Prostate gland (tissue), 2 donors: ENCODE data around the gene PLCG1. TPM values are rescaled to one million over a fixed set of nuclear protein-coding genes. Genes with fewer than 3 reads are reported as not detected.
A peak's percentile ranks its signal among the peaks of the same experiment; 100 is the strongest.

ENCODE experiments used
- DNase-seq: peaks from one replicate; pipeline ENCODE4 v3.0.0-alpha.2; 2019; ENCODE audit warnings: low spot score
- H3K27ac ChIP-seq, 2 donors: fragments of 200-600 bp; sonication (generic); 2 replicates each; pipeline ENCODE4 v1.5.1; 2017 to 2019
- H3K27me3 ChIP-seq: fragments of 200-600 bp; sonication (generic); replicated peaks from 2 replicates; pipeline ENCODE4 v1.5.1; 2019; ENCODE audit not compliant: insufficient read depth
- H3K36me3 ChIP-seq, 2 donors: fragments of 200-600 bp; sonication (generic); 1 replicate in 1 of 2; 2 replicates in 1 of 2; pipeline versions ENCODE4 v1.5.1 to v1.8.1; 2017 to 2019
- H3K4me1 ChIP-seq: fragments of 200-600 bp; sonication (generic); replicated peaks from 2 replicates; pipeline ENCODE4 v1.5.1; 2019
- H3K4me3 ChIP-seq, 2 donors: fragments of 200-600 bp; sonication (generic); 2 replicates each; pipeline ENCODE4 v1.5.1; 2017 to 2019
- H3K9me3 ChIP-seq: fragments of 200-600 bp; sonication (generic); 2 replicates; pipeline ENCODE4 v1.5.1; 2017
- CTCF ChIP-seq, 4 experiments: fragments of 200-600 bp in 2 of 4; fragments of 450-650 bp in 2 of 4; sonication (generic) in 2 of 4; IDR thresholded peaks; 1 replicate in 3 of 4; 2 replicates in 1 of 4; pipeline ENCODE4 v1.5.1; 2016 to 2019; ENCODE audit warnings: antibody characterized with exemption in 4 of 4, mild to moderate bottlenecking in 2 of 4, moderate library complexity in 2 of 4
- POLR2A ChIP-seq: fragments of 450-650 bp; IDR thresholded peaks from one replicate; pipeline ENCODE4 v1.6.1; 2016; ENCODE audit warnings: antibody characterized with exemption, mild to moderate bottlenecking
- POLR2AphosphoS5 ChIP-seq: sonication (generic); formaldehyde crosslinking; IDR thresholded peaks from one replicate; pipeline ENCODE4 v1.6.1; 2017; ENCODE audit warnings: antibody characterized with exemption
- WGBS: methylation state at CpG from one replicate; pipeline ENCODE4 v1.1.5; 2018; 5-methylcytosine and 5-hydroxymethylcytosine counted together
- intact Hi-C: fragments of 100-400 bp; cut with DNase I; formaldehyde crosslinking; loops from one replicate; pipeline ENCODE4 v1.14.2; 2022
- total RNA-seq, 2 donors: library from RNA; depleted of rRNA; stranded (reverse); fragments of >200 nt; gene quantifications; one replicate each; pipeline ENCODE4 v1.1.0, GENCODE V29; 2016

Gene PLCG1
- 100 to 1,000 TPM in 1 of 2 donors, 10 to 100 TPM in 1; 67.9 to 129 TPM for total RNA-seq

GRCh38 chr20:41136680-41137613 lies at the start of gene PLCG1:
Gene PLCG1, plus strand, starts transcription at chr20:41137543. Its CDS starts 99 bp downstream, at chr20:41137642.
- peak; percentile 90 for DNase-seq
- H3K27ac ChIP-seq = peak within 1 kb of the TSS; percentile 93 to 96
- H3K9me3 ChIP-seq = no peaks in the 10 kb centered on the region
- no peaks in the 10 kb centered on the region for H3K27me3 ChIP-seq
- TF ChIP-seq POLR2AphosphoS5 (peak; percentile 72), CTCF (IDR thresholded peaks at IDR 0.05) (peak in 1 of 4 experiments; percentile 14), POLR2A (peak; percentile 84)
- H3K4me1 ChIP-seq = no peaks in the 10 kb centered on the region
- intact Hi-C loops = no loop called here
- WGBS = under 1% methylated on average over 64 of the region's 121 CpGs
- peak within 1 kb of the TSS; percentile 84 to 98 for H3K4me3 ChIP-seq
- no peaks in the 10 kb centered on the region for H3K36me3 ChIP-seq

- H3K27me3 ChIP-seq = no peaks in the 10 kb centered on the region
- H3K4me3 ChIP-seq = no peak overlapping the region
- H3K36me3 ChIP-seq = peaks cover 0 to under 1% of the 10 kb centered on the region in 2 donors
- intact Hi-C loops = no loop called here
- H3K27ac ChIP-seq = no peak overlapping the region
- H3K9me3 ChIP-seq = no peaks in the 10 kb centered on the region
- no peak for TF ChIP-seq CTCF (IDR thresholded peaks at IDR 0.05)
- TF ChIP-seq POLR2AphosphoS5 = no peak
- no peak for TF ChIP-seq POLR2A
- peaks cover 5% of the 10 kb centered on the region for H3K4me1 ChIP-seq
- 56% methylated on average over 3 of the region's 3 CpGs for WGBS
- no peak for DNase-seq
These were observed 49.6 kb upstream of the PLCG1 start for GRCh38 chr20:41087777-41088176.

GRCh38 chr20:41089555-41089954 lies 47.8 kb upstream of the PLCG1 start:
- WGBS = 96% methylated on average over 3 of the region's 3 CpGs
- Histone ChIP-seq H3K27ac (no peak overlapping the region), H3K27me3 (no peaks in the 10 kb centered on the region), H3K36me3 (no peaks in the 10 kb centered on the region), H3K4me3 (no peak overlapping the region), H3K9me3 (no peaks in the 10 kb centered on the region), H3K4me1 (peaks cover 5% of the 10 kb centered on the region)
- TF ChIP-seq POLR2A (no peak), POLR2AphosphoS5 (no peak), CTCF (IDR thresholded peaks at IDR 0.05) (no peak)
- DNase-seq = no peak
- intact Hi-C loops = no loop called here

- intact Hi-C loops = no loop called here
- no peak for TF ChIP-seq POLR2A
- no peak for TF ChIP-seq POLR2AphosphoS5
- no peak for TF ChIP-seq CTCF (IDR thresholded peaks at IDR 0.05)
- Histone ChIP-seq H3K4me1 (no peaks in the 10 kb centered on the region), H3K4me3 (no peak overlapping the region), H3K27ac (no peak overlapping the region), H3K9me3 (no peaks in the 10 kb centered on the region), H3K36me3 (no peaks in the 10 kb centered on the region), H3K27me3 (no peaks in the 10 kb centered on the region)
- DNase-seq = no peak
- WGBS = 81% methylated on average over 4 of the region's 4 CpGs
These were observed 45.4 kb upstream of the PLCG1 start for GRCh38 chr20:41091927-41092326.
